ENCODE data around the gene OR6C1. TPM values are rescaled to one million over a fixed set of nuclear protein-coding genes. Genes with fewer than 3 reads are reported as not detected.
"Not testable (repeated sequence)": the region's sequence is repeated elsewhere in the genome, so short reads cannot be mapped to it uniquely, and the experiment has no call there.

The OR6C1 gene
- not detected for polyA plus RNA-seq (2013, experiment 1 of 2; ENCODE audit: insufficient read length)
- polyA plus RNA-seq (2013, experiment 2 of 2; ENCODE audit: insufficient read length), result not detected

- DNase-seq, result no peak
Measured at GRCh38 chr12:55314043-55314442, at the start of gene OR6C1. OR6C1 (plus strand) TSS chr12:55314343; CDS start chr12:55320600, 6,257 bp downstream.

GRCh38 chr12:55280991-55281390 is 33.2 kb upstream of the OR6C1 start:
- DNase-seq, result no peak

- no peak for DNase-seq
Measured at GRCh38 chr12:55289999-55290398, 24.1 kb upstream of the OR6C1 start.

GRCh38 chr12:55296469-55296868 is 17.7 kb upstream of the OR6C1 start, which contains the start of gene OR6C6:
OR6C6 (minus strand) TSS chr12:55296569; CDS start chr12:55295232, 1,337 bp downstream.
- no peak for DNase-seq

- no peak for DNase-seq
Measured at GRCh38 chr12:55320201-55320600, 6.1 kb downstream of the OR6C1 start.

GRCh38 chr12:55325801-55326200 is 11.7 kb downstream of the OR6C1 start:
- DNase-seq, result not testable (repeated sequence)

GRCh38 chr12:55330446-55330845 is 16.3 kb downstream of the OR6C1 start, which contains the start of gene OR6C3:
OR6C3 (plus strand) TSS chr12:55330746; CDS start chr12:55331701, 955 bp downstream.
- no peak for DNase-seq

- DNase-seq, result no peak
Measured at GRCh38 chr12:55336002-55336401, 21.9 kb downstream of the OR6C1 start.

- not testable (repeated sequence) for DNase-seq
Measured at GRCh38 chr12:55355338-55355737, 41.2 kb downstream of the OR6C1 start.

- DNase-seq, result no peak
Measured at GRCh38 chr12:55362675-55363074, 48.5 kb downstream of the OR6C1 start, which contains the start of gene OR6C75. OR6C75 (plus strand) TSS chr12:55362975; CDS start chr12:55365111, 2,136 bp downstream.

GRCh38 chr12:55365086-55365485 is 50.9 kb downstream of the OR6C1 start:
- no peak for DNase-seq

Data from fibroblast of skin of back (primary cell).